GM12891 (cell line): Measurements from ENCODE around the gene ACKR4.
"Not testable (repeated sequence)": the region's sequence is repeated elsewhere in the genome, so short reads cannot be mapped to it uniquely, and the experiment has no call there.

Source experiments
- PAX5 ChIP-seq: IDR thresholded peaks from 2 replicates; pipeline ENCODE4 v1.6.1; 2011; ENCODE audit warnings: low read length, moderate library complexity, mild to moderate bottlenecking; ENCODE audit not compliant: insufficient read depth, severe bottlenecking
- POLR2A ChIP-seq: IDR thresholded peaks from 2 replicates; pipeline ENCODE4 v1.6.1; 2011; ENCODE audit warnings: low read depth, low read length, control low read depth
- POLR2AphosphoS5 ChIP-seq: IDR thresholded peaks from 2 replicates; pipeline ENCODE4 v1.6.1; 2011; ENCODE audit warnings: low read depth, low read length, control low read depth
- TAF1 ChIP-seq: IDR thresholded peaks from 2 replicates; pipeline ENCODE4 v1.6.1; 2011; ENCODE audit warnings: low read depth, low read length, control low read depth

DNA sequence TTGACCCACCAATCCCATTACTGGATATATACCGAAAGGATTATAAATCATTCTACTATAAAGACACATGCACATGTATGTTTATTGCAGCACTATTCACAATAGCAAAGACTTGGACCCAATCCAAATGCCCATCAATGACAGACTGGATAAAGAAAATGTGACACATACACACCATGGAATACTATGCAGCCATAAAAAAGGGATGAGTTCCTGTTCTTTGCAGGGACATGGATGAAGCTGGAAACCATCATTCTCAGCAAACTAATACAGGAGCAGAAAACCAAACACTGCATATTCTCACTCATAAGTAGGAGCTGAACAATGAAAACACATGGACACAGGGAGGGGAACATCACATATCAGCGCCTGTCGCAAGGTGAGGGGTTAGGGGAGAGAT is 18.2 kb downstream of the ACKR4 start:
- TF ChIP-seq POLR2AphosphoS5, TAF1, POLR2A, PAX5: not testable (repeated sequence)
